Measurements from ENCODE around the gene PRDM16.

DNA sequence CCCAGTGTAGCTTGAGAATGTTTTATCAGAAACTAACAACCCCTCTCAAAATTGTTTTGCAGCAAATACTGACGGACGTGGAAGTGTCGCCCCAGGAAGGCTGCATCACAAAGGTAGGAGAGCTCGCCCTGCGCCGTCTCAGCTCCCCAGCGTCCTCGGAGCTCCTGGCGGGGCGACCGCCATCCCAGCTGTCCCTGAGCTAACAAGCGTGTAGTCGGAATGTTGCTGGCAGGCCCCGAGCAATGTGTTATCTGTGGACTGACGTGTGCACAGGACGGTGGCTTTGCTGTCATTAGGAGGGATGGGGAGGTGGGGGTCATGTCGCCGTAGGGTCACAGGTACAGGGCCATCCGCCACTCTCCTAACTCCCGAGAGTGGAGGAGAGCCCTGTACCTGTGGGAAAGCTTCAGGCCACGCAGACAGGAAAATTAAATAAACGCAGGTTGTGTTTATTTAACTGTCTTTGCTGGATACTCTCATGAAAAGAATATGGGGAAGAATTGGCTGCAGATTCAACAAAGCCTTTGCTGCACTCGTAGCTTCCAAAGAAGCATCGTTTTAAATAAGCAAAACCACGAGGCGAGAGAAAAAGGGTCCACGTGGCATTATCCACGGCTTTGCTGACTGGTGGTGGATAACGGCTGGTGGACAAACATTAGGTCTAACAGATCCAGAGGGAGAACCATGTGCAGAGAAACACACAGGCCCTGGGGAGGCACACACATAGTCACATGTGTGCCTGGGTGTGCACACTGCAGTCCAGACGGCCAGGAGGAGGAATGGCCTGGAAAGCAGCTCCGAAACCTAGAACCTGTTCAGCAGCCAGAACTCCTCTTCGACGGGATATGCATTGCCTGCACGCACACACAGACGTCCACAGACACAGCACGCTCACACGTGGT, 175.3 kb downstream of the PRDM16 start:
- TF ChIP-seq, protein P1, sequence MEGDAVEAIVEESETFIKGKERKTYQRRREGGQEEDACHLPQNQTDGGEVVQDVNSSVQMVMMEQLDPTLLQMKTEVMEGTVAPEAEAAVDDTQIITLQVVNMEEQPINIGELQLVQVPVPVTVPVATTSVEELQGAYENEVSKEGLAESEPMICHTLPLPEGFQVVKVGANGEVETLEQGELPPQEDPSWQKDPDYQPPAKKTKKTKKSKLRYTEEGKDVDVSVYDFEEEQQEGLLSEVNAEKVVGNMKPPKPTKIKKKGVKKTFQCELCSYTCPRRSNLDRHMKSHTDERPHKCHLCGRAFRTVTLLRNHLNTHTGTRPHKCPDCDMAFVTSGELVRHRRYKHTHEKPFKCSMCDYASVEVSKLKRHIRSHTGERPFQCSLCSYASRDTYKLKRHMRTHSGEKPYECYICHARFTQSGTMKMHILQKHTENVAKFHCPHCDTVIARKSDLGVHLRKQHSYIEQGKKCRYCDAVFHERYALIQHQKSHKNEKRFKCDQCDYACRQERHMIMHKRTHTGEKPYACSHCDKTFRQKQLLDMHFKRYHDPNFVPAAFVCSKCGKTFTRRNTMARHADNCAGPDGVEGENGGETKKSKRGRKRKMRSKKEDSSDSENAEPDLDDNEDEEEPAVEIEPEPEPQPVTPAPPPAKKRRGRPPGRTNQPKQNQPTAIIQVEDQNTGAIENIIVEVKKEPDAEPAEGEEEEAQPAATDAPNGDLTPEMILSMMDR (conservative IDR thresholded peaks at IDR 0.05 in 1 of 2, IDR thresholded peaks at IDR 0.05 in 1 of 2; ENCODE audit: extremely low read depth in 1 of 2, insufficient read depth in 1 of 2, low read depth in 1 of 2, low read length in 2 of 2) = no peak
- TF ChIP-seq EZH2 (IDR thresholded peaks at IDR 0.05; ENCODE audit: borderline replicate concordance, low read length) = no peak
